EL (cell line): ENCODE data around the gene ARHGEF4.

Experiments
- DNase-seq: peaks from one replicate; pipeline ENCODE4 v3.0.0-alpha.2; 2016

ARHGEF4 gene

DNA sequence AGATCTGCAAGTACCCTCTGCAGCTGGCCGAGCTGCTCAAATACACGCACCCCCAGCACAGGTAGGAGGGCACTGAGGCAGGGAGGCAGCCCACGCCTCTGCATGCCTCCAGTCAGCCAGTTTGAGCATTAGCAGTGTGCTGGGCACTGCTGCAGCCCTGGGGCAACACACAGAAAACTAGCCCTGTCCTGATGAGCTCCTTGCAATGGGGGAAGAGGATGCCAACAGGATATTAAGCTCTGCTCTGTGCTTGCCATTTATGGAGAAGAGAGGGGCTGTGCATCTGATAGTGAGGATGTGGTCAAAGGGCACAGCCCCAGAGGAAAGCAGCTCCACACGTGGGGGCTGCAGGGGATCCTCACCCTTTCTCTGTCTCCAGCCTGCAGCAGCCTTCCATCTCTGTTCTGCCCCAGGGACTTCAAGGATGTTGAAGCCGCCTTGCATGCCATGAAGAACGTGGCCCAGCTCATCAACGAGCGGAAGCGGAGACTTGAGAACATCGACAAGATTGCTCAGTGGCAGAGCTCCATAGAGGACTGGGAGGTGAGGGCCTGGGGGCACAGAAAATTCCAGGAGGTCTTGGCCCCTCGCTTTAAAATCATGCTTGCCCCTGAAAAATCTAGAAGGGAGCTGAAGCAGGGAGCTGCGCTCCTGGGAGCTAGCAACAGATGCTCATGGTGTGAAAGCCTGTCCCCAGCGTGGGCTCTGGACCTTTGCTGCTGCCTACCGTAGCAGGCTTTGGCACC, 204.9 kb downstream of the ARHGEF4 start:
- DNase-seq: no peak

DNA sequence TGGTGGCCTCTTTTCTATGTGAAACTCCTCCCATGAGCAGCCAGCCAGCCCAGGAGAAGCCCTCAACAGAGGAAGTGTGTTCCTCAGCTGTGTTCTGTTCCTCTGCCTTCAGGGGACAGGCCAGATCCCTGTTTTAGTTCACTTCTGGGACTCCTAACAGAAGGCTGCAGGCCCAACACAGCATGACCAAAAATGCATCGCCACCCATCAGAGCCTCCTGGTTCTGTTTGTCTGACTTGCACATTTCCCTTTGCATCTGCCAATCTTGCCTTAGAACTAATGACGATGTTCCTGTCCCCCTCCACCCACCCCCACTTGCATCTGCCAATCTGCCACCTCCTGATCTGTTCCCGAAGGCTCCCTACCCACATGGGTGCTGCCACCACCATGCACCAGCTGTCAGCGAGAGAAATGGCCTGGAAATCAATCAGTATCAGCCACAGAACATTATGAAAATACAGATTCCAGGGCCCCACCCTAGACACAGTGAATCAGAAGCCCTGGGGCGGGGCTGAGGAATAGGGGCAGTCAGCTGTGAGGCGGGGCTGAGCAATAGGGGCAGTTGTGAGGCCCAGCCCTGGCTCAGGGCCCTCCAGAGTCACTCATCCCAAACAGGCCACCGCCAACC, 205.5 kb downstream of the ARHGEF4 start:
- DNase-seq: no peak

DNA sequence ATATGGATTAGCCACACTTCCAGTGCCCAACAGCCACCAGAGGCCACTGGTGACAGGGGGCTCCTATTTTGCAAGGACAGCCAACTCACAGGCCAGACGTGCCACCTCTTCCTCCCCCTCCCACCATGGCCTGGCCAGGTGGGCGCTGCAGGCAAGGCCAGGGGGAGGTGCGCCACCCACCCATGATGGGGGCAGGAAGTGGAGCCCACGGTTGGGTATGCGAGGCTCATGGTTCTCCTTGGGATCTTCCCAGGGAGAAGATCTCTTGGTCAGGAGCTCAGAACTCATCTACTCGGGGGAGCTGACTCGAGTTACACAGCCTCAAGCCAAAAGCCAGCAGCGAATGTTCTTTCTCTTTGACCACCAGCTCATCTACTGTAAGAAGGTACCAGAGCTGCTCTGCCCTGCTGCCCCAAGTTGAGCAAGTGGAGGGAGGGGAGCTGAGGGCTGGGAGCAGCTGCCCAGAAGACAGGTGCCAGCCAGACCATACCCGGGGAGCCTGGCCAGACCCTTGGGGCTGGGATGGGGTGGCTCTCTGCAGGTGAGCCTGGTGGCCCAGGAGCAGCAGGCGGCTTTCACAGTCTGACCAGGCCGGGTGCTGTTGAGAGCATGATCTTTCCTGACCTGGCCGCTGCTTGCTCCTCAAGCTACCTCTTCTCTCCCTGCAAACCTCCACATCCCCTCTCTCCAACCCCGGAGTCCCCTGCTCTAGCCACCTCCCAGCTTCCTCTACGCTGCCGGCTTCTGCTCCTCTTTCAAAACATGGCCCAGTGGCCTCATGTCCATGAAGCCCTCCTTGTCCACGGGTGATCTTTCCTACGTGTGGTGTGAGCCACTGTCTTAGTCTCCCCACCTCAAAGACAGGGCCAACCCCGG, 206.7 kb downstream of the ARHGEF4 start:
- DNase-seq: no peak

DNA sequence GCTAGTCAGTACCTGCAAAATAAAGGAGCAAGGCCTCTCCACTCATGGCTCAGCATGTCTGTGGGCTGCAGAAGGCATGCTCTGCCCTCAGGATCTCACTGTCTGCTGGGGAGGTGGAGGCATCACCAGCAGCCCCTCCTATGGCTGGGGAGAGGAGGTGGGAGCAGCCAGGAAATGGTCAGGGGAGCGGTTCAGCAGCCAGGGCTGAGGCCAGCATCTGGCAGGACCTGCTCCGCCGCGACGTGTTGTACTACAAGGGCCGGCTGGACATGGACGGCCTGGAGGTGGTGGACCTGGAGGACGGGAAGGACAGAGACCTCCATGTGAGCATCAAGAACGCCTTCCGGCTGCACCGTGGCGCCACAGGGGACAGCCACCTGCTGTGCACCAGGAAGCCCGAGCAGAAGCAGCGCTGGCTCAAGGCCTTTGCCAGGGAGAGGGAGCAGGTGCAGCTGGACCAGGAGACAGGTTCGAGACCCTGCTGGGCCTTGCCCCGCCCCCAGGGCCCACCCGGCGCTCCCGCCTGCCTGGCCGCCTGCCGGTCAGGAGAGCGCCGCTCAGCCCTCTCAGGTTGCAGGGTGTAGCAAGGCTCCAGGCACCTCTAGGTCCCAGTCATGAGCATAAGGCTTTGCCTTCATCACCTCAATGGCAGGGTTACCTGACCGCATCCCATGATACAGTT, 207.5 kb downstream of the ARHGEF4 start:
- no peak for DNase-seq

DNA sequence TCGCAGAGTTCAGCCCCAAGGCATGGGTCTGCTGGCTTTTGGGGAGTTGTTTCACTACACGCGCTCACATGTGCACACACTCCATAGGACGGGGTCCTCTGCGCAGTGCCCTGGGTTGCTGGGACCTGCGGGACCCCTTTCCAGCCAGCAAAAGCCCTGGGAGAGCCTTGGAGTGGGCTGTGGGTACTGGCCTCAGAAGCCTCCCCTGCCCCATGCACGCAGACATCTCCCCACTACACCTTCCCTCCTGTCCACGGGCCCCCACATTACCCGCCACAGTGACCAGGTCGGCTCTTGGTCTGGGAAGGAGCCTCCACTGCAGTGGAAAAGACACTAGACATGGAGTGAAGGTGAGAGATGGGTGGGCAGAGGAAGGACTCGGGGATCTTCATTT, 208.0 kb downstream of the ARHGEF4 start:
- no peak for DNase-seq

DNA sequence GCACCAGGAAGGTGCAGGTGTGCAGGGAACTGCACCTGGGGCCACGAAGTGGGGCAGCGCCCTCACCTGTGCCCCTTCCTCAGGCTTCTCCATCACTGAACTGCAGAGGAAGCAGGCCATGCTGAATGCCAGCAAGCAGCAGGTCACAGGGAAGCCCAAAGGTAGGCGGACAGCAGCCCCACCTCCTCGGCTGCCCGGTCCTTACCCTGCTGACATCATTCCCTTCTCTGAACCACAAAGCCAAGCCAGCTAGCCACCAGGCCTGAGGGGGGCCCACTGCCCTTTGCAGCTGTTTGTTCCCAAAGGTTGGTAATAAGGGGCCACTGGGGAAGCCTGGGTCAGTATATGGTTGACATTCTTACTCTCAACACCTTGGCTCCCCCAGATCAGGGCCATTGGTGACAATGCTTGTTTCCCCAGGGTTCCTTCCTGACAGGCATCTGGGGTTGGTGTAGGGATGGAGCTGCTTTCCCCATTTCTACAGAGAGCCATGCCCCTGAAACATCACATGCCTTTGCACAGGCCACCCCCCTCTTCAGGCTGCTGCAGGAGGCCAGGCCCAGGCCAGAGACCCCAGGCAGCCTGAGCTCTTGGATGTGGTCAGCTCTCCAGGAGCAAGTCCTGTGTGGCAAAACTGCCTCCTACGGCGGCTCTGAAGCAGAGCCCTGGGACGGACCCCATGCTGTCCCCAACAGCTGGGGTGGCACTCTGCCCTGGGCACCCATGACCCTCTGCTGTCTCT, 208.7 kb downstream of the ARHGEF4 start:
- no peak for DNase-seq

DNA sequence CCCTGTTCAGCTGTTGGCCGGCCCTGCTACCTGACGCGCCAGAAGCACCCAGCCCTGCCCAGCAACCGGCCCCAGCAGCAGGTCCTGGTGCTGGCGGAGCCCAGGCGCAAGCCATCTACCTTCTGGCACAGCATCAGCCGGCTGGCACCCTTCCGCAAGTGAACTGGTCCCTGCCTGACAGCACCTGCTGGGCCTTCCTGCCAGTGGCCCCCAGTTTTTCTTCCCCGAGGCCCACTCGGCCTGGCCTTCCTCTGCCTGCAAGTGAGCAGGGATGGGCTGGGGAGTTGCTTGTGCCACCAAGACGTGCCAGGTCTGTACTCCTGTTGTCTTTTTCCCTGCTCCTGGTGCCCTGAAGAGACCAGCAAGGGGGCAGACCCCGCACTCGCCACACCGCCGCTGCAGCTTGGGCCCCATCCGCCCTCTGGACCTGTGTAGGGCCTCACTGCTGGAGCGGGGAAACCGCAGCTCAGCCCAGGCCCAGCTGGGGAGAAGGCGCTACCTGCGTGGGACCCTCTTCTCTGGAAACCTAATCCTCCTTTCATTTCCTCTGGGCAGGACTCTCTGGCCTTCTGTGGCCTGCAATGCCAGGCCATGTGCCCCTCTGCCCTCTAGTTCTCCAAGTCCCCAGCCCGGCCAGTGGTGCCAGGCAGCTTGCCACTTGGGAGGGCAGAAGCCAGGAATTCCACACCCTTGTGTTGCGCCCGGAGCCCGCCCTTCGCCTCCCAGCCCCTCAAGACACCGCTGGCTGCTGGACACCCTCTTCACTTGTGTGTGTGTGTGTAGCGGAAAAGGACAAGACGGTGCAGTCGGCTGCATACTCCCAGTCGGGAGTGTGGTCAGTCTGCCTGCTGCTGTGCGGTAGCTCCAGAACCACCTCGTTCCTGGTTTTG, 209.6 kb downstream of the ARHGEF4 start:
- no peak for DNase-seq

DNA sequence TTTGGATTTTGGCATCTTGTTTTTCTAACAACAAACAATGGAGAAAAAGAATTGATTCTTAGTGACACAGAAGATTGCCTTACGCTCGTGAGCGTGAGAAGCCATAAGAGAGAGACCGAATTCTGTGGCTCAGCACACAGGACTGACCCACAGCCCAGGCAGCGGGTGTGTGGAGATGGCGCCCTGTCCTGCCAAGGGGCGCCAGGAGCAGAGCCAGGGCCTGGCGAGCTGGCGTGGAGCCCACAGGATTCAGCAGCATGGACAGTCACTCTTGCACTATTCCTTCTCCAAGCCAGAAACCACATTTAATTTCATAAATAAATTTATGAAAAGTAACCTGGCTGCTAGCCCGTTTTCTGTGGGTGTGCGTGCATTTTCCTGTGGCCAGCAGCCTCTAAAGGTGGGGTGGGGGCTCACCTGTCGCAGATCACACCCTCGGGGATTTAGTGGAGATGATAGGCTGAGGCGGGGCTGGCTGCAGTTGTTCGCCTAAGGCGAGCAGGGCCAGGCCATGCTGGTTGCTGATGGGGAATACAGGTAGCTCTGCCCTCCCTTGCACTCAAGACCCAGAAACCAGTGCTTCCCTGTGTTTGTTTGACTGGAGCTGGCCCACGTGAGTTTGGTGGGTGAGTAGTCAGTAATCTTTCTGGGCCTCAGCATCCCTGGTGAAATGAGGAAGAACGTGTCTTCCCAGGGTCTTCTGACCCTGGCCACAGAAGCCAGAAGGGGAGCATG, 210.4 kb downstream of the ARHGEF4 start:
- no peak for DNase-seq

DNA sequence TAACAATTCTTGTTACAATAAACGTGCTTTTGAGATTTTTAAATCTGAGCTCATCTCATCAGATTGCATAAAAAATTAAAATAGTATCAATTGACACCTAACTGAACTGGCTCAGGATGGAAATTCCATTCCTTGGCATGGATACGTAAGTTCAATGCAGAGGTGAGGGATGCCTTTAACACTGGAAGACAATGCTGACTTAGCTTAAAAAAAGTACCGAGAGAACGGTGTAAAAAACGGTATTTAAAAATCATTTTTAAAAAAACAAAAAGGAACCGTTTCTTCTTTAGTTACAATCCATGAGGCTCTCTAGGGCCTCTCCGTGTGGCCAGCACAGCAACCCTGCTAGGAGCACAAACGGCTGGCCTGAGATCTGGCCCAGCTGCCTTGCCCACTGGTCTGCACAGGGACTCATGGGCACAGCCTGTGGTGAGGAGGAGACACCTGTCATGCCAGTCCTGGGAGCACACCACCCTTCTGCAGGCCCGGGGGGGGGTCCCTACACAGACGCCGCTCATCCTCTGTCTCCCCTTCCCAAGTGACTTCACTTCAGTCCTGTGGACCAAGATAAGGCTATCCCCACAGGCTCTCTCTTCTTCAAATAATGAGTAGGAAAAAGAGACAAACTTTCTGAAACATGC, 211.3 kb downstream of the ARHGEF4 start:
- no peak for DNase-seq

DNA sequence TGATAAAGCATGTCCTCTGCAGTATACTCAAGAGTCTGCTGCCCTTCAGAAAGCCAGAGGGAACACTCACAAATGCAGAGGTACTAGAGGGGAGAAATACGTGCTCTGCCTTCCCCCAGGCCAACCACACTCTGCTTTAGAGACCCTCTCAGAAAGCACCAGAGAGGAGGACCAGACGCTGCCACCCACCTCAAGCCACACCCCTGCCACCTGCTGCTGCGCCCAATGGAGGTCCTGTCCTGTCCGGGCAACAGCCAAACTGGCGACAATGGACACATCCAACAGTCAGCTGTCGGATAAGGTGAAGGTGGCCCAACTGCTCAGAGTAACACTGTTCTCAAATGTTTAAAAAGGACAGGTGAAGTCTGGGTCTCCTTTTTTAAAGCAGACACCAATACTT, 211.9 kb downstream of the ARHGEF4 start:
- no peak for DNase-seq

DNA sequence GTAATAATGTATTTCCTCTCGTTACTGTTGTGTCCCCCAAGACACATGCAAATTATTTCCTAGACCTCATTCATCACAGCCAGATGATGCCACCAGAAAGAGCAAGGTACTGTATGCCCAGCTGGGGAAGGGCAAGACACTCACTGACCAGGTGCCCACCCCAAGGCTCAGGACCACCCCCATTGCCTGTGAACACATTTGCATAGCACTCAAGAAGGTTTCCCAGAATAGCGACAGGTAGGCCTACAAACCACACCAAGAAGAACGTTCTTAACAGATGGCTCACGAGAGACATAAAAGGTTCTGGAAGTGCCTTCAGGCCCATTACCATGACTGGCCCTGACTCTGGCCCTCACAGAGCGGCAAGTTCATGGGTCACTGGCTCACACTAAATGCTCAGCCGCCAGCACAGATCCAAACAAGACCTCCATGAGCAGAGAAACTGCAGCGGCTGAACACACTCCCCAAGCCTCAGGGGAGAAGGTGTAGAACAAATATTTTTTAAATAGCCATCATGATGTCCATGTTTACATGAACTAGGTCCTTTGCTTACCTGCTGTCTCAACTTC, 212.5 kb downstream of the ARHGEF4 start:
- no peak for DNase-seq

DNA sequence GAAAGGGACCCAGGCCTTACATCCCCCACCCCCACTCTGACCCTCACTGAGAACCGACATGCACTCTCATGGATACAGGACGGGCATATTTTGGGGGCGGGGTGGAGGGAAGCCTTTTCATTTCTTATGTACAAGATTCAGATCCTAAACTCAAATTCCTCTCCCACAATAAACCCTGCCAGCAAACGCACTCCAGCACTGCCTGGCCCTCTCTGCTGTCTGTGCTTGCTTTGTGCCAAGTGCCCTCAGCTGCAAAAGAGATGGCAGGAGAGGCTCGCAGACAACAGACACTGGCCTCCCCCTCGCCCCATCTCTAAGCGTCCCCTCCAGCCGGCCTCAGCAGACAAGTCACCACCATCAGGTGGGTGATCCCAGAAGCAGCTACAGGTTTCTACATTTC, 214.2 kb downstream of the ARHGEF4 start:
- DNase-seq: no peak

DNA sequence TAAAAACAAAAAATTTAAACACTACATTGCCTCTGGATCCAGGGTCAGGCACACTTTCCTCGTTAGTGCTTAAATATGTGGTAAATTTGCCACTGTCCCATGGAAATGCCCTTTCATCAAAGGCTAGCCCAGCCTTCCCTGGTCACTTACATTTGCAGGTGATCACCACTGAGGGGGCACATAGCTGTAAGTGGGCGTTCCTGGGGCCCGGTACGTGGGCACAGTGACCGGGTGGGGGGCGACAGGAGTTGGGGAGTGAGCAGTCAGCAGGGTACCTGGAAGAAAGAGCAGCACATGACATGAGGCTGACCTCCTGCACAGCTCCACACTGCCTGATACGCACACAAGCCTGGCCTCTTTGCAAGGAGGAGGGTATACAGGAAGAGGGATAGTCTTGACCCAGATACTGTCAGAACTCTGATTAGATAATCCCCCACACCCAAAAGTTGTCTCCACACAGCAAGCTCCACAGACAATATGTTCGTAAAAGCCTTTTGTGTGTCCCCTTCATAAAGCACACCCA, 216.1 kb downstream of the ARHGEF4 start:
- DNase-seq: no peak

DNA sequence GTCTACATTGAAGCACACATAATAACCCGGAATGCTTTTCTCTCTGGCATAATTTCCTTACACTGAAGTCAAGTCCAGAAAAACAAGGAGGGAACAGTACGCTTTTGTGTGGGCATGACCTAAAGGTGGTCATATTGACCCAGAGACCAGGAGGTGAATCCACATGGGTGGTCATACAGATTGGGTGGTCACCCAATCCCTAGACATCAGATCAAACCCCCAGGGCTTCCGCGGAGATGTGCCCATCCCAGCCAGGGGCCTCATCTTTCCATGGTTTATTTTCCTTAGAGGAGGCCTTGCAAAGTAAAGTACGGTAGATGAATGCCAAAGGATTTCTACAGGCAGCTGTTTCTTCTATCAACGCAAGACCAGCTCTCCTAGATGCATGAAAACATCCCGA, 217.8 kb downstream of the ARHGEF4 start:
- no peak for DNase-seq

DNA sequence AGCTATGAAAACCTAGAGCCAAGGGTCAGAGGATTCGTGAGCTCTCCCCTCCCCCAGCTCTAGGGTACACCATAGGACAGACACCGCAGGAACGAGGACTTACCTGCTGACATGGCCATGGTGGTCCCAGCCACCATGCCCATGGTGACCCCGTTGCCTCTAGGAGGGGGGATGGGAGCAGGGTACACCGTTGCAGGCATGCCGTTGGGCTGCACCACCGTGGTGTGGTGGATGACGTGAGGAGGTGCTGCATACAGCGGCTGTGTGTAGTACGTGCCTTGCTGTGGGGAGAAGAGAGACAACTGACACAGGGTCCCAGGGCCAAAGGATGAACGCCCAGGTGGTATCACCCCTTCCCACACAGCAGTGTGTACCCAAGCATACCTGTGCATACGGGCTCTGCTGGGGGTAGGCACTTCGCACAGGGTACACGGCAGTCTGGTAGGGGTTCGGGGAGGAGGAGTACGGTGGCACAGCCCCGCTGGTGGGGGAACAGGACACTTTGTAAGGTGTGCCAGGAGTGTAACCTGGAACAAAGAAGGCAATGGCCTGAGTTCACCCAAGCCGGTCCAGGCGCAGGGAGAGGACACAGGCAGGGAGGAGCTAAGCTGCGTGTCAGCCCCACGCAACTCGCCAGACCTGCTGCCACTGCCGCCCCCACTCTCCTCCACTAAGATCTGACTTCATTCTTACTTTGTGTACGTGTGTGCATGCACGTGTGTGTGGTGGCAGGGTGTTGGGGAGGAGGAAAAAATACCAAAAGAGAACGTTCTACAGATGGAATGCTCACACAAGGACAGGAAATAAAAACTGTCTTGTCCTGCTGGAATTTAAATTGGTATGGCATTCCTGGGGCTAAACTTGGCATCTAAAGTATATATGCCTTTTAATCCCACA, 218.7 kb downstream of the ARHGEF4 start:
- peak; percentile 91 for DNase-seq

DNA sequence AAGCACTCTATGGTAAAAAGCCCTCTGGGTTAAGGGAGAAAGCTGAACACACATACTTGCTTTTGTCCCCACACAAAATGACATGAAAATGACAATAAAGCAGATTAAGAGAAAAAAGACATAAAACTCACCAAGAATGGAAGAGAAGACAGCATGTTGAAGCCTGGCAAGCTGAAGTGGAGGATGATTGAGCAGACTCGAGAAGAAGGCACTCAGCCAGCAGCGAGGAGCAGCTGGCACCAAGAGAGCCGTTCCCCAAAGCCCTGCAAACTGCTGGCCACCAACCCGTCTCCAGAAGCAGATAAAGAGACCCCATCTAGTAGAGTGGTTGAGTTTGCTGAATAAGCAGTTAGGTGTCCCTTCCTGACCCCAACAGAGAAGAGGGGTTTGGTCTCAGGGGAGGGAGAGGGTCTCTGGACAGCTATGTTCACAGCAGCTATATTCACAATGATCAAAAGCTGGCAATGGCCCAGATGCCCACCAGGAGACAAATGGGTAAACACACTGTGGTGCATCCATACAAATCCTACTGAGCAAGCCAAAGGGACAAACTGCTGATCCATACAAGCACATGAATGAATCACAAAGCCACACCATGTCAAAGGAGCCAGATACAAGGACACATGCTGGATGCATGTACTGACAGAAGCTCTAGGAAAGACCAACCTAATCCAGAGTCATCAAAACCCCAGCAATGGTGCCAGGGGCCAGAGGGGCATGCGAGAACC, 219.7 kb downstream of the ARHGEF4 start:
- peak; percentile 25 for DNase-seq

DNA sequence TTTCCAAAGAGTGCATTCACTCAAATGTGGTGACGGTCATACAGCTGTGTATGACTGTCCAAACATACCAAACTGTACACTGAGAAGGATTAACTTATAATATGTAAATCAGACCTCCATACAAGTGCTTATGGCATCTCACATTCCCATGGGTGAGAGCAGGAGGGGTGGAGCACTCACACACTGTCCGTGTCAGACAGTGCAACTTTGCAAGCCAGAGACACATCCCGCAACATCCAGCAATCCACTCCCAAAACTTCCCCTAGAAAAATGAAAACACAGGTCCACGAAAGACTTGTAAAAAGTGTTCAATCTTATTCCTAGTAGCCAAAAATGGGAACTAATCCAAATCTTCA, 220.2 kb downstream of the ARHGEF4 start:
- no peak for DNase-seq
